ENCODE results near the gene GRM5. TPM values are rescaled to one million over a fixed set of nuclear protein-coding genes. Genes with fewer than 3 reads are reported as not detected.

The GRM5 gene
- total RNA-seq, 1 experiment from 2014 or later = not detected

DNA sequence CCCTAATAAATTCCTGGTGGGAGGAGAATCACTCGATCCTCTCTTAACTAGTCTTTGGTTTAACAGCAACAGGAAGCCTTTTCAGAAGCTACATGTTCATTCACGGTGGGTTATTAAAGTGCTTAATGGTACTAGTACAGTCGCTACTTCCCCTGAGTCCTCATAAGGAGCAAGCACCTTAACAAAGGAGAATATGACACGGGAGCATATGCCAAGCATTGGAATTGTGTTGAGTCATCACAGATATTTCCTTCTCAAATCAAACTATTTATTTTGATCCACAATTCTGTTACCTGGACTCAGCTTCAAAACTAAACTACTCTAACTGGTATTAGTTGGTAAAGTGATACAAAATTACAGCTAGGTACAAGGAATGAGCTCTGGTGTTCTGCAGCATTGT, 550.8 kb downstream of the GRM5 start:
- Histone ChIP-seq H3K4me3 (no peak overlapping the region), H2AFZ (no peak overlapping the region), H3K9me2 (ENCODE audit: insufficient read depth) (no peaks in the 10 kb centered on the region), H3F3A (ENCODE audit: insufficient read depth, low read depth) (no peaks in the 10 kb centered on the region), H3K36me3 (ENCODE audit: low read depth) (no peaks in the 10 kb centered on the region), H3K27me3 (ENCODE audit: insufficient read depth, low read depth) (no peaks in the 10 kb centered on the region), H3K4me2 (no peak overlapping the region), H3K79me2 (ENCODE audit: low read depth) (no peaks in the 10 kb centered on the region), H3K27ac (no peak overlapping the region), H4K20me1 (ENCODE audit: insufficient read depth) (no peaks in the 10 kb centered on the region), H3K9me3 (ENCODE audit: insufficient read depth, low read depth) (no peaks in the 10 kb centered on the region; the same call in 1 of the 2 replicates), H3K4me1 (replicated peaks; ENCODE audit: insufficient read depth) (no peaks in the 10 kb centered on the region)
- POLR2A ChIA-PET (ENCODE audit: unreplicated experiment) = no interaction called here
- intact Hi-C loops (cut with micrococcal nuclease; ENCODE audit: unreplicated experiment) = no loop called here
- TF ChIP-seq, protein P1, sequence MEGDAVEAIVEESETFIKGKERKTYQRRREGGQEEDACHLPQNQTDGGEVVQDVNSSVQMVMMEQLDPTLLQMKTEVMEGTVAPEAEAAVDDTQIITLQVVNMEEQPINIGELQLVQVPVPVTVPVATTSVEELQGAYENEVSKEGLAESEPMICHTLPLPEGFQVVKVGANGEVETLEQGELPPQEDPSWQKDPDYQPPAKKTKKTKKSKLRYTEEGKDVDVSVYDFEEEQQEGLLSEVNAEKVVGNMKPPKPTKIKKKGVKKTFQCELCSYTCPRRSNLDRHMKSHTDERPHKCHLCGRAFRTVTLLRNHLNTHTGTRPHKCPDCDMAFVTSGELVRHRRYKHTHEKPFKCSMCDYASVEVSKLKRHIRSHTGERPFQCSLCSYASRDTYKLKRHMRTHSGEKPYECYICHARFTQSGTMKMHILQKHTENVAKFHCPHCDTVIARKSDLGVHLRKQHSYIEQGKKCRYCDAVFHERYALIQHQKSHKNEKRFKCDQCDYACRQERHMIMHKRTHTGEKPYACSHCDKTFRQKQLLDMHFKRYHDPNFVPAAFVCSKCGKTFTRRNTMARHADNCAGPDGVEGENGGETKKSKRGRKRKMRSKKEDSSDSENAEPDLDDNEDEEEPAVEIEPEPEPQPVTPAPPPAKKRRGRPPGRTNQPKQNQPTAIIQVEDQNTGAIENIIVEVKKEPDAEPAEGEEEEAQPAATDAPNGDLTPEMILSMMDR (conservative IDR thresholded peaks at IDR 0.05) = no peak
- no peak for DNase-seq
- BruUV-seq (replicated peaks) = no TSS peak
- CTCF ChIA-PET = no interaction called here

DNA sequence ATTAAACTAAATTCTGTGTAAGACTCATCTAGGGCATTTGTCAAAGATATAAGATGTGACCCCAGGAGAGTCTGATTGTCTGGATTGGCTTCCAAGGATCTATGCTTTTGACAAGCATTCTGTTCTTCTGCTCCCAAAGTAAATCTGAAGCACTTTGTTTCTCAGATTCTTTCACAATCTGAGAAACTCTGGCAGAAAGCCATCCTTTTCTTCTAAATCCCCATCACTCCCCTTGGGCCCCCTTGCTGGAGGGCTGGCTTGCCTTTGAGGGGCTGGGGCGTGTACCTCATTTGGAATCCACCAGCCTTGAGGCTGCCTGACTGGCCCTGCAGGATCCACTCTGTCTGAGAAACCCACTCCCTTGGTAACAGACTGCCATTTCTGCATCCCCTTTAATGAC, 554.8 kb downstream of the GRM5 start:
- no peak for TF ChIP-seq EZH2 (IDR thresholded peaks at IDR 0.05; ENCODE audit: low read depth)
- TF ChIP-seq, protein P1 (conservative IDR thresholded peaks at IDR 0.05) = no peak
- no peak for DNase-seq
- Histone ChIP-seq H3K4me1 (replicated peaks; ENCODE audit: insufficient read depth) (no peaks in the 10 kb centered on the region), H3F3A (ENCODE audit: insufficient read depth, low read depth) (no peaks in the 10 kb centered on the region), H3K27me3 (ENCODE audit: insufficient read depth, low read depth) (no peaks in the 10 kb centered on the region), H3K27ac (no peak overlapping the region), H3K79me2 (ENCODE audit: low read depth) (no peaks in the 10 kb centered on the region), H2AFZ (no peak overlapping the region), H3K36me3 (ENCODE audit: low read depth) (no peaks in the 10 kb centered on the region), H3K9me3 (ENCODE audit: insufficient read depth, low read depth) (no peaks in the 10 kb centered on the region; the same call in 1 of the 2 replicates), H3K4me2 (no peak overlapping the region), H3K4me3 (no peak overlapping the region), H4K20me1 (ENCODE audit: insufficient read depth) (no peaks in the 10 kb centered on the region), H3K9me2 (ENCODE audit: insufficient read depth) (no peaks in the 10 kb centered on the region)
- ChIA-PET POLR2A (ENCODE audit: unreplicated experiment) (no interaction called here), CTCF (no interaction called here)
- intact Hi-C loops (cut with micrococcal nuclease; ENCODE audit: unreplicated experiment) = no loop called here
- BruUV-seq (replicated peaks) = no TSS peak

DNA sequence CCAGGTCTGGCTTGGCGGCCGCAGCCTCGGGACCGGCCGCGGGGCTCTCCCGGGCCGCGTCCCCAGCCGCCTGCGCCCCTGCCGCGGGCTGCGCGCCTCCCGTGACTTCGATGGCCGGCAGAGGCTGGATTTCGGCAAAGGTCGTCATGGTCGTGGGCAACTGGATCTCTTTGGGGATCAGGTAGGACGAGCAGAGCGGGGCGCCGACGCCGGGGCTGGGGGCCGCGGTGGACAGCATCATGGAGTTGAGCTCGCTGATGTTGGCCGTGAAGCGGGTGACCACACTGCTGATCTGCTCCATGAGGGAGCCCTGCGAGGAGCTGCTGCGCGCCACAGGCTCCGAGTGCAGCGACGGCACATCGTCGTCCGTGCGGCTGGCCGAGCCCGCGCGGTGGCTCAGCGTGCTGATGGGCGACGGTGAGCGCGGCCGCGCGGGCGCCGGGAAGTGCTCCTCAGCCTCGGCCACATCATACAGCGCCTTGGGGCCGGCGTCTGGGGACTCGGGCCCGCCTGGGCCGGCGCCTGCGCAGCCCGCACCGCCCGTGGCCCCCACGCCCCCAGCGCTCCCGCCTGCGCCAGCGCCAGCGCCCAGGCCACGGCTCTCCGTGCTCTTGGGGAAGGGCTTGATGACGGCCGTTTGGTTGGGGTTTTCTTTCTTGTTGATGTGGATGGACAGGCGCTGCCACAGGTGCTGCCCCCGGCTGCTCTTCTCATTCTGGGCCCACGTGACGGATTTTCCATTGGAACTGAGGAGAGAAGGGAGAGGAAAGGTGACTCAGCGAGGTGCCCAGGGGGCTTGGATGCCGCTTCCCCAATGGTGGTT, 556.8 kb downstream of the GRM5 start:
- TF ChIP-seq, protein P1 (conservative IDR thresholded peaks at IDR 0.05) = no peak
- TF ChIP-seq EZH2 (IDR thresholded peaks at IDR 0.05; ENCODE audit: low read depth) = no peak
- no peak overlapping the region for H3K27ac ChIP-seq
- no peaks in the 10 kb centered on the region for H4K20me1 ChIP-seq (ENCODE audit: insufficient read depth)
- CTCF ChIA-PET = interaction anchor here (0.5 to 0.6 kb wide), 4 partner anchors 8 to 35 kb away, joined by 3 to 7 read pairs (median 4); no protein-coding TSS in a partner anchor
- H3K4me1 ChIP-seq (replicated peaks; ENCODE audit: insufficient read depth) = no peaks in the 10 kb centered on the region
- H3F3A ChIP-seq (ENCODE audit: insufficient read depth, low read depth) = no peaks in the 10 kb centered on the region
- intact Hi-C loops (cut with micrococcal nuclease; ENCODE audit: unreplicated experiment) = no loop called here
- H3K79me2 ChIP-seq (ENCODE audit: low read depth) = no peaks in the 10 kb centered on the region
- DNase-seq = peak in 1 of 2 experiments; percentile 47
- BruUV-seq (replicated peaks) = no TSS peak
- H3K27me3 ChIP-seq (ENCODE audit: insufficient read depth, low read depth) = no peaks in the 10 kb centered on the region
- no peak overlapping the region for H3K4me3 ChIP-seq
- H3K9me3 ChIP-seq (ENCODE audit: insufficient read depth, low read depth) = peaks cover 7% of the 10 kb centered on the region; the same call in 1 of the 2 replicates
- no peaks in the 10 kb centered on the region for H3K36me3 ChIP-seq (ENCODE audit: low read depth)
- POLR2A ChIA-PET (ENCODE audit: unreplicated experiment) = interaction anchor here (0.6 kb wide), 1 partner anchor 15 kb away, joined by 3 read pairs; no protein-coding TSS in a partner anchor
- no peak overlapping the region for H3K4me2 ChIP-seq
- no peaks in the 10 kb centered on the region for H3K9me2 ChIP-seq (ENCODE audit: insufficient read depth)
- no peak overlapping the region for H2AFZ ChIP-seq

All from PC-9 (cell line).